ENCODE measurements around the gene CD82. TPM values are rescaled to one million over a fixed set of nuclear protein-coding genes. Genes with fewer than 3 reads are reported as not detected.

Gene CD82
- total RNA-seq, 1 experiment from 2014 or later, result 4.5 TPM

DNA sequence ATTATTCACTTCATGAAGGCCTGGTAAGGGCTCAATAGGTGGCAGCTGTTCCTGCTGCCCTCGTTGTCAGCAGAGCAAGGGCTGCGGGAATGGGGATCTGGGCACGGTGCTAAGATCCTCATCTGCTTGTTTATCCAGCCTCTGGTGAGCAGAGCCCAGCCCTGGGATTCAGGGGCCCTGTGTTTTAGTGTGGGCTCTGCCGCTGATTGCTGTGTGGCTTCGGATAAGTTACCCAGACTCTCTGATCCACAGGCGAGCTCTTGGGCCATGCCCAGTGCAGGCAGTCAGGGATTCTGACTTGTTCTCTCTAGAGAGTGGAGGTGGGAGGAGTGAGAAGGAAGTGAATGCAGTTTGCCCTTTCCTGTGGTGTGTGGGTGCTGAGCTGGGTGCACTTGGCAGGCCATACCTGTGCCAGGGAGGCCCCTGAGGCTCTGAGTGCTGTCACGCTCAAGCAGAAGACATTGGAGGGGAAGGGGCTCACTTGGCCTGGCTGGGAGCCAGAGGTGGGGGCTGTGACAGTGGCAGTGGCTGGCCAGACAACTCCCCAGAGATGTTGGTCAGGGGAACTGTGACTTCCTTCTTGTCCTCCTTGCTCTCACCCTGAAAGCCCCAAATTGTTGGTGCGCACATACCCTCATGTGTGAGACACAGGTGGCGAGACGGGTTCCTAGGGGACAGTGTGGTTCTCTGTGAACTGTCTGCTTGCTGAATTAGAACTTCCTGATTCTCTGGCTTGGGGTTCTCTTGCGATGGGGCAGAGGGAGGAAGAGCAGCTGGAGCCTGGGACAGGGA lies 43.7 kb downstream of the CD82 start:
- H2AFZ ChIP-seq (ENCODE audit: low read length), result no peak overlapping the region
- H3K27me3 Mint-ChIP-seq (ENCODE audit: low read depth), result peaks cover 5% of the 10 kb centered on the region; the same call in 1 of the 2 replicates
- H4K5ac ChIP-seq (ENCODE audit: insufficient read length, low read depth, low read length), result no peak overlapping the region
- no peak overlapping the region for H2BK20ac ChIP-seq (ENCODE audit: low read depth, low read length, poor library complexity, severe bottlenecking)
- no peak for DNase-seq
- H2BK15ac ChIP-seq (ENCODE audit: low read depth, low read length), result no peak overlapping the region
- H2AK5ac ChIP-seq (ENCODE audit: insufficient read length, low read length), result no peak overlapping the region
- no peaks in the 10 kb centered on the region for H3K23me2 ChIP-seq (ENCODE audit: insufficient read length, low read depth, low read length, poor library complexity, severe bottlenecking)
- no peaks in the 10 kb centered on the region for H3K27me3 ChIP-seq (ENCODE audit: insufficient read depth, low read length)
- no peaks in the 10 kb centered on the region for H3K9me3 Mint-ChIP-seq
- no peak overlapping the region for H3K4me2 ChIP-seq (ENCODE audit: insufficient read depth, insufficient read length, low read length)
- TF ChIP-seq, protein P1, sequence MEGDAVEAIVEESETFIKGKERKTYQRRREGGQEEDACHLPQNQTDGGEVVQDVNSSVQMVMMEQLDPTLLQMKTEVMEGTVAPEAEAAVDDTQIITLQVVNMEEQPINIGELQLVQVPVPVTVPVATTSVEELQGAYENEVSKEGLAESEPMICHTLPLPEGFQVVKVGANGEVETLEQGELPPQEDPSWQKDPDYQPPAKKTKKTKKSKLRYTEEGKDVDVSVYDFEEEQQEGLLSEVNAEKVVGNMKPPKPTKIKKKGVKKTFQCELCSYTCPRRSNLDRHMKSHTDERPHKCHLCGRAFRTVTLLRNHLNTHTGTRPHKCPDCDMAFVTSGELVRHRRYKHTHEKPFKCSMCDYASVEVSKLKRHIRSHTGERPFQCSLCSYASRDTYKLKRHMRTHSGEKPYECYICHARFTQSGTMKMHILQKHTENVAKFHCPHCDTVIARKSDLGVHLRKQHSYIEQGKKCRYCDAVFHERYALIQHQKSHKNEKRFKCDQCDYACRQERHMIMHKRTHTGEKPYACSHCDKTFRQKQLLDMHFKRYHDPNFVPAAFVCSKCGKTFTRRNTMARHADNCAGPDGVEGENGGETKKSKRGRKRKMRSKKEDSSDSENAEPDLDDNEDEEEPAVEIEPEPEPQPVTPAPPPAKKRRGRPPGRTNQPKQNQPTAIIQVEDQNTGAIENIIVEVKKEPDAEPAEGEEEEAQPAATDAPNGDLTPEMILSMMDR (conservative IDR thresholded peaks at IDR 0.05), result no peak
- H3T11ph ChIP-seq (ENCODE audit: low read length), result no peak overlapping the region
- H3K27ac ChIP-seq (ENCODE audit: insufficient read length, low read depth, low read length), result no peak overlapping the region
- H3K9ac ChIP-seq (ENCODE audit: extremely low read depth, insufficient read length, low read length), result no peak overlapping the region
- no CpG with 5 or more reads among the region's 11 CpGs for WGBS (ENCODE audit: extremely low coverage, insufficient read length, low lambda C conversion rate)
- no peak overlapping the region for H3K14ac ChIP-seq (ENCODE audit: insufficient read depth, low read length)
- no peak overlapping the region for H3K56ac ChIP-seq (ENCODE audit: insufficient read length, low read depth, low read length)
- no peaks in the 10 kb centered on the region for H3K4me1 ChIP-seq (ENCODE audit: insufficient read depth, low read length)
- H3K18ac ChIP-seq (ENCODE audit: insufficient read length, low read depth, low read length), result no peak overlapping the region
- H4K91ac ChIP-seq (ENCODE audit: insufficient read length, low read depth, low read length), result no peak overlapping the region
- H3K79me2 ChIP-seq (ENCODE audit: insufficient read depth, low read length), result no peaks in the 10 kb centered on the region
- no peaks in the 10 kb centered on the region for H3K79me1 ChIP-seq (ENCODE audit: insufficient read depth, low read depth, low read length, poor library complexity, severe bottlenecking)
- H3K4me3 Mint-ChIP-seq, result no peak overlapping the region
- H2BK120ac ChIP-seq (ENCODE audit: low read depth, low read length, poor library complexity, severe bottlenecking), result no peak overlapping the region
- no peak overlapping the region for H2BK5ac ChIP-seq (ENCODE audit: insufficient read length, low read length)
- no peak overlapping the region for H3K4ac ChIP-seq (ENCODE audit: low read depth, low read length)
- no peaks in the 10 kb centered on the region for H3K36me3 Mint-ChIP-seq (ENCODE audit: insufficient read depth in 1 of 3, low read depth in 3 of 3)
- H4K20me1 ChIP-seq (ENCODE audit: control insufficient read depth, insufficient read depth, insufficient read length), result no peaks in the 10 kb centered on the region
- no peaks in the 10 kb centered on the region for H3K9me3 ChIP-seq (ENCODE audit: control insufficient read depth, low read depth, low read length)
- no peak overlapping the region for H4K8ac ChIP-seq (replicated peaks; ENCODE audit: insufficient read length, low read depth, low read length)
- no peak overlapping the region for H3K27ac Mint-ChIP-seq
- no peak overlapping the region for H3K23ac ChIP-seq (ENCODE audit: insufficient read length, low read depth, low read length)
- H2BK12ac ChIP-seq (ENCODE audit: insufficient read length, low read depth, low read length), result no peak overlapping the region
- peaks cover under 1 to 9% of the 10 kb centered on the region in 2 experiments; a peak in 3 of 4 replicates for H3K4me1 Mint-ChIP-seq
